Ovary (tissue), 3 donors: ENCODE measurements around the gene PRR29.
"Not testable (repeated sequence)": the region's sequence is repeated elsewhere in the genome, so short reads cannot be mapped to it uniquely, and the experiment has no call there.

Experiments used
- CTCF ChIP-seq, 3 donors: fragments of 450-650 bp in 2 of 3; fragments of 200-600 bp in 1 of 3; IDR thresholded peaks; one replicate each; pipeline versions ENCODE4 v1.5.1 to v1.8.0; 2016 to 2022; ENCODE audit warnings: antibody characterized with exemption in 3 of 3, mild to moderate bottlenecking in 1 of 3
- EP300 ChIP-seq: sonication (generic); formaldehyde crosslinking; IDR thresholded peaks from one replicate; pipeline ENCODE4 v1.6.1; 2017; ENCODE audit warnings: antibody characterized with exemption
- POLR2A ChIP-seq: fragments of 450-650 bp; IDR thresholded peaks from one replicate; pipeline ENCODE4 v1.6.1; 2017; ENCODE audit warnings: antibody characterized with exemption, mild to moderate bottlenecking, moderate library complexity
- donor health status: DM: no; HTN: no; CAD: no.

- TF ChIP-seq CTCF (IDR thresholded peaks at IDR 0.05); POLR2A; EP300: not testable (repeated sequence)
Measured at GRCh38 chr17:63982641-63983040, 15.5 kb upstream of the PRR29 start.
